NCI-H774 (cell line): Measurements from ENCODE around the gene PRKG1.
"Not testable (repeated sequence)": the region's sequence is repeated elsewhere in the genome, so short reads cannot be mapped to it uniquely, and the experiment has no call there.

ENCODE experiments used
- DNase-seq: peaks from one replicate; lab custom pipeline; 2025; lab: John Stamatoyannopoulos, UW

PRKG1 gene

DNA sequence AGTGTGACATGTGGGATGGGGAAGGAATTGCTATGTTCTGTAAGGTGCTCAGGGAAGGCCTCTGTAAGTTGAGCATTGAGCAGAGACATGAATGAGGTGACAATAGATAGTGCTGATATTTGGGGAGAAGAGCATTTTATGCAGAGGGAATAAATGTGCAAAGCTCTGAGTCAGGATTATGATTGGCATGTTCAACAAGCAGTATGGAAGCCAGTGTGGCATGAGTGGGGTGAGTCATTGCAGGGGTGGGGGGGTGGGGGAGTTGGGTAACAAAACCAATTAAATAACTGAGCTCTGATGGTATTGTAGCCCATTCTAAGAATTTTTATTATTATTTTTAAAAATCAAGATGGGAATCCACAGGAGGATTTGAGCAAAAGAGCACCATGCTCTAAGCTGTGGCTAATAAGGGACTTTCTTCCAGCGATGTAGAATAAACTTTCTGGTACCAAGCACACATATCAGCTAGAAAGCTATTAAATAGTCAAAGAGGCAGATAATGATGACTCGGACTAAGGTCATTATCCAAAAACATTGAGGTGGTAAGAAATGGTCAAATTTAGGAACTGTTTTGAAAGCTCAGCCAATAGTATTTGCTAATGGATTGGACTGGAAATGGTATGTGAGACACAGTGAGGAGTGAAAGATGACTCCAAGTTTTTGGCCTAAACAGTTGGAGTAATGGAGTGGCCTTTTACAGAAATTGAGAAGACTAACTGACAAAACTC is 96.4 kb downstream of the PRKG1 start:
- DNase-seq = no peak

DNA sequence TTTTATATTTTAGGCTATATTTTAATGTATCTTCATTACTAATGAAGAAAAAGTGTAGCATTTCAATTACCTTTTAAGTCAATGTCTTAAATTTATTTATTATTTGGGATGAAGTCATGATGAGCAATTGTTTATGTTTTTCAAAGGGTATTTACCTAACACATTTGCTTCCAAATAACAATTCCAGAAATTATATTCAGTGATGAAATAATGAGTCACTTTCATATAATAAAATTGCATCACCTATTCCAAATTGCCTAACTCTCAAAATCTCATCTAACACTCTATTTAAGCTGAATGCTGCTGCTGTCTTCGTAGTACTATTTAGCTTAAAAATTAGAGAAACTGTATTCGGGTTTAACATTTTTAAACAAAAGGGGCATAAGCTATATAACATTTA is 97.7 kb downstream of the PRKG1 start:
- no peak for DNase-seq

DNA sequence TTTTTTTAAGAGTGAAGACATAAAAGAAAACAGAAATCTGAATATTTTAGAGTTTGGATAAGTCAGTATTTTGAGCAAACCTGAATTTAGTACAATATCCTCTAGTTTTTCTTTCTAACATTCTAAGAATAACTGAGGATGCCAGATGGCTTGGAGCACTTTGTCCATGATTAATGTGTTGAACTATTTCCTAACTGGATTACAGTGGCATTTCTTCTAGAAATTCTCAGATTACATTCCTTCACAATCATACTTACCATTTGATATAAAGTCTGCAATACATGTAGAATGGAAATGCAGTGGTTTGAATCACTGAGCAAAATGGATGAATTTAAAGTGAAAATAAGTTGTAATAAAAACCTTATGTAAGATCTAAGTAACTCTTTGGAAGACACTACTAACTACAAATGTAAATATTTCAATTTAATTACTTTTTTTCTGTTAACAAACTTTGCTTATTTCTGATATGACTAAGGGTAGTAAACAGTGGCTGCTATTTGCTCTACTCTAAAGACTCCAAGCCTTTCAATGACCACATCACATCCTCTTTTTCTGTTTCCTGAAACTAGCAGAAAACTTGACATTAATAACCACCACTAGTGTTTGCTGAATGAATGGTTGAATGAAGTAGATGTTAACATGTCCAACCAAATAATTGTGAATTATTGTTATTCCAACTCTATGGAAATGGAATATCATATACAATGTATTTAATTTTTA is 102.8 kb downstream of the PRKG1 start:
- no peak for DNase-seq

DNA sequence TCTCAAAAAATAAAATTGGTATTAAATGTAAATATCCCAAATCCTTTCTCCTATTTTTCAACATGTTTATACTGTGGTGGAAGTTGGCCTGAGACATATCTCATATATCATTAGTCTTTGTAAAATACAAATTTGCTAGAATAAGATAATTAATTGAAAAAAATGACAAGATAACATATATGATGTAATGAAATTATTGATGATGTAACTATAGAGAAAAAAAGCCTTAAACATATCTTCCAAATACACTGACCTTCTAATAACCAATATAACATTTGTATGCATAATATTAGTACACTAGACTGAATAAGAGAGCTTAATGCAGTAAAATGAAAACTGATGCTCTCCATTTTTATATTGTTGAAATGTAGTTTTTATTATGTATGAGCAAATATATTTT is 104.3 kb downstream of the PRKG1 start:
- no peak for DNase-seq

DNA sequence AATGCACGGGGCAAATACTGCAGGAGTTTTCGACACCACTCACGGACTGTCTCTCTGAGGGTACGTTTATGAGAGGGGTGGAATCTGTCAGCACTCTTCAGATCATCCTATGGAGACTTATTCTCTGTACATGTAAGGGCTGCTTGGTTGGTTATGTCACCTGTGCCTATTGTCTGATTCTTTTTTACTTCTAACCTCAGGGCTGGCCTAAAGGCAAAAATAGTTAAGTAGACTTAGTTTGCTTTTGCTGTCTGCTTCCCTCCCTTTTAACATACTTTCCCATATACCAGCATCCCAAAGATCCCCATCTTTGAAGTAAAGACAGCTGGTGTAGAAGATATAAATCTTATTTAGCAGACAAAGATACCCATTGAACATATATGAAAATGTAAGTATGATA is 105.9 kb downstream of the PRKG1 start:
- no peak for DNase-seq

DNA sequence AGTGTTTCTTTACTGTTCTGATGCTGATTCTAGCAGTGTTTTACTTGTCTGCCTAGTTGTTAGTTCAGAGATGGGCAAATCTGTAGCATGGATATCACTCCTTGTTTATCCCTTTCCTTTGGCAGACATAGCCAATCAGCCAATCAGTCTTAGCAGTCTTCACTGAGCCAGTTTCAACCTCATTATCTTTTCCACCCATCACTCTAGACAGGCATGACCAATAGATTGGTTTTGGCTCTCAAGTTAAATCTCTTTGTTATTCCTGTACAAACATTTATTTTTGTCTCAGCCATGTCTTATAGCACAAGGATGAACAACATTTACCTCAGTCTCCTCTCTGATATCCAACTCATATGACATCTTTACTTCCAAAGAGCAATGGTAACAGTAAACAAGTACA is 109.5 kb downstream of the PRKG1 start:
- no peak for DNase-seq

DNA sequence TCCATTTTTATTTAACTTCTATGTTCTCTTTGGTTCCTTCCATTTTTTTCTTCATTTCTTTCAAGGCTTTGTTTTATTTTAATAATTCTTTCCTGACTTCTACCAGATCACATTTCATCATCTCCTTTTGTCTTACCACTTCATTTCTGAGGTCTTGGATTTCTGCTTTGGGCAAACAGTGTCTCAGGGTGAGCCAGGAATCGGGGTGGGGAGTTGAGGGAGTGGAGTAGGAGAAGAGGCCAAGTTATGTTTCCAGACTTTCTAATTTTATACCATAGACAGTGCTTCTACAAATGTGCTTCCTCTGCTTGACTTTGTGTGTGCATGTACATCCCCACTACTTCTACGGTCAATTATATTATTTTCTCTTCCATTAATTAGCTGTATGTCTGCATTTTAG is 112.1 kb downstream of the PRKG1 start:
- DNase-seq = no peak

DNA sequence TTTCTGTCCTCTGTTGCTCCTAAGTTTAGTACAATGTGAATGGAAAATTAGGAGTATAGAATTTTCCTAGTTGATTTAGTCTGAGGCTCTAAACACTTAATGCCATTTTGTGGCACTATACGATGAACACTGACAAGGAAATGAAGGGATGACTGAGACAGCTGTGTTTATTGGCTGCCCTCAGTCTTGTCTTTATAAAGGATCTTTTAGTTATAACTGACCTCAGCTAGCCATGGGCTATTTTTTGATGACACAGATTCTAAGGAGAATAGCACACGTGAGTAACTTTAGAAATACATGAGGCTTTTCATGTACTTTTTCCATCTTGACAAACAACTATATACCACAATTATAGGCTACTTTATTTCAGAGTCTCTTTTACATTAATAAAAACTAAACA is 113.7 kb downstream of the PRKG1 start:
- DNase-seq = no peak

DNA sequence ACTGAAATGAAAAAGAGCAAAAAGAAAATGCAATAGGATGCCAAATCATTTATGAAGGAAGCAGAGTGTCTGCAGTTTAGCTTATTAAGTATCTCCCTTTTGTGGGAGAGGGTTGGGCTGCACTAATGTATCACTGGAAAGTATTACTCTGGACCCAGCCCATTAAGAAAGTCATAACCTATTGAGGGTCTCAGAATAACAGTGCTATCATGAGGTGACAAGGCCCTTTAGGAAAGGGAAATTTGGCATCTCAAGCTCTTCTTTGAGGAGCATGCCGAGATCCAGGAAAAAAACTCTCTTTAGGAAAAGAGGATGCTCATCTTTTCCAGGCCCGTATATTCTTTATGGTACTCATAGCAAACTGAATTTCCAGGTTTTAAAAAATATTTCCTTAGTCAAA is 114.6 kb downstream of the PRKG1 start:
- DNase-seq = no peak

DNA sequence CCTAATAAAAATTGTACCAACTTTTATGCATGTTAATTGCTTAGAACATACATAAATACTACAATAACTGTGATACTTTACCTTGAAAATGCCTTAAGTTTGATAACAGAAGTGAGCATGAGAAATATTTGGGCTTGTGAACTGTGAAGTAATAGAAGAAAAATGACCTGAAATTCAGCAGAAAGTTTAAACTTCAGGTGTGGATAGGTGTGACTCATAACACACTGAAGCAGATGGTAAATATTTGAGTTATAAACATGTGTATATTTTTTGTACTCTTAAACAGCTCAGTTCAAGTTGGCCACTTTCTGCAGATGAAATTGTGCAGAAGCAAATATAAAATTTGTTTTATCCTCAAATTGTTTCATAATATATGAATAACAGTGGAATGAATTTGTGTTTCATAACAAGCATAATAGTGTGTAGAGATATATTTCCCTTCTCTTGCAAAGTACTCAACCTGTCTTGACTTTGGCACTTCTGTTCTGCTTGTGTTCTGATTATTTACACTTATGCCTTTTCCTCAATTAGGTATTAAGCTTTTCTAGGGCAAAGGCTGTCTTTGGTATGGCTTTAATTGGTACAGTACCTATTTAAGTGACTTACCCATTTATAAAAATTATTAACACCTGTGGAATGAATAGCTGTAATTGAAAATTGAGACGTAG is 122.4 kb downstream of the PRKG1 start:
- no peak for DNase-seq

DNA sequence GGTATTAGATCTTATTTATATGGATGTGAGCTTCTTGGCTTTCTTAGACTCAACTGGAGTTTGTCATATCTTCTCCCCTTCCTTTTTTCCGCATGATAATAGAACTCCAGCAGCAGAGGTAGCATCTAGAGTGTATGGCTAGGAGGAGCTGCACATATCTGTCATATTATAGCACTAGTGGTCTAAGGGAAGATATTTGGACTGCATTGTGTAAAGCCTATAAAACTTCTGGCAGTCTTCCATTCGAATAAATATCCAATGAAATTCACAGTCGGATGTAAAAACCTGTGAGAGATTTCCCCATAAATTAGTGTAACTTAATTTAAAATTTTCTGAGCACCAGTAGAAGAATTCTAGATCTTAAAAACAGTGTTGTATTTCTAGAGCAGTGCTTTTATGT is 123.9 kb downstream of the PRKG1 start:
- no peak for DNase-seq

DNA sequence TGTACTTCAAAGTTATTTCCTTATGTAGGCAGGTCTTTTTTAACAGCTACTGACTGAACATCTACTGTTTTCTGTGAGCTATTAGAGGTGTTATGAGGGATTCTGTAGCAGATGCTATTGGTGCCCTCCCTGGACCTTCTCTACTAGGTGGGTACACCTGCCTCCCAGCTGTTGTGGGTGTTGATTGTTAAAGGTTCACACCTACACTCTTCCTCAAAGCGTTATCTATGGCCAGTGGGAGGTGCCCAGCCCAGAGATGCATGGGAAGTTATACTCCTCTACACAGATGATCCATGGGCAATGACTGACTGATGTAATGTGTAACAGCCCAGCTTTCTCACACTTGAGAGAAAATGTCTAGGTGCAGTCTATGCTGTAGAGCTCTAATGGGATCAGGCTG is 127.7 kb downstream of the PRKG1 start:
- no peak for DNase-seq

DNA sequence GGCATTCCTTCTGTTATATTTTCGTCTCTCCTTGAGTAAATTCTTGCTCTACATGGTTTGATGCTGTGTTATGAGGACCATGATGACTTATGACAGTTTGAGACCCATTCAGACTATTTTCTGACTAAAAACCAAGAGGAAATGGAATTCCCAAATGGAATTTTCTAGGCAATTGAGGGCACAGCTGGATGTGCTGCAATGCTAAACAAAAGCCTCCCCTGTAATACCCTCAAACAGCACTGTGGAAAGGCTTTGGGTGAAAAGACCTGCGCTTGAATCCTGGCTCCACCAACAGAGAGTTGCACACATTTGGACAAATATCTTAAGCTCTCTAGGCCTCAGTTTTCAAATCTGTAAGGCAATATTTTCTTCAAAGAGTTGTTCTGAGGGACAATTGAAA is 129.1 kb downstream of the PRKG1 start:
- no peak for DNase-seq

DNA sequence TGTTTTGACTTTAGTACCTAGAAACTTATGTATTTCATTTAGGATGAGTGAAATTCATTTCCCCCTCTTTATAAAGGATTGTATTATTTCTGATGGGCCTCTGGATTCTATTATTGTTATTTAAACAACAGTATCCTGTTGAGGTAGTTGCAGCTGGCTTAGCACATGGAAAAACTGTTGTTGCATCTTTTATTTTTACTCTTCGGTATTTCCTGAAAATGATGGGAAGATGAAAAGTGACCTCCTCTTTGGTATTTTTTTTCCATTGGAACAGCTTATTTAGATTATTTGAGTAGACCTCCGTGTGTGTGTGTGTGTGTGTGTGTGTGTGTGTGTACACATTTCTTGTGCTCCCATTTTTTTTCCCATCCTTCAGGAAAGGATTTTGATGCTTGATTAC is 129.8 kb downstream of the PRKG1 start:
- DNase-seq = no peak

DNA sequence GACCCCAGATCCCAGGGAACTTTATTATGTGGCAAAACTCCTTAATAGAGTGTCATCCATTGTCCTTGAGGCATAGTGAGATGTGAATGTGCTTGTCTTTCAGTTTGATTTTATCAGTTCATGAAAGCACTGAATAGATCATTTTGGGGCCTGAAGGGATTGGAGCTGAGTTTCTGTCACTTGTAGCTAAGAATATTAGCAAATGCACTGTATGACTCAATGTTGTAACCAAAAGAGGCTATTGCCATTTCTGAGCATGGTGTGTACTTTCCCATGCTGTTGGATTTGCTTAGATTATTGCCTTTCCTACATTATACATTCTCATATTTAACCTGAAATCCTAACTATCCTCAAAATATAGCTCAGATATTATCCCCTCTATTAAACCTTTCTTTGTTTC is 130.4 kb downstream of the PRKG1 start:
- DNase-seq = no peak

DNA sequence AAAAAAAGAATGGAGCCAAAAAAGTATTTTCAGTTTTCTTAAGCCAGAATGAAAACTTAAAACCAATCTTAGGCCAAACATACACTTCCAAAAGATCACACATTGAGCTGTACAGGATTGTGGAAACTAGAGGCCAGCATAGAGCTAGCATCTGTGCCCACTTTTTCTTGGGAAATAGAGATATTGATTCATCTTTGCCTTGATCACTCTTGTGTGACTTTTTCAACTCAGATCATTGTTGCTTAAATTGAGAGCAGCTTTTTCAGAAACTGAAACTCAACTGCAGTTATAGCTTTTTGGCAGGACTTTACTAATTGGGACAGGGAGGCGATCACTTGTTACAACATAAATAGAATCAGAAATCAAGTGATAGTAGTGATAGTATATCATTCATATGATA is 132.2 kb downstream of the PRKG1 start:
- no peak for DNase-seq

DNA sequence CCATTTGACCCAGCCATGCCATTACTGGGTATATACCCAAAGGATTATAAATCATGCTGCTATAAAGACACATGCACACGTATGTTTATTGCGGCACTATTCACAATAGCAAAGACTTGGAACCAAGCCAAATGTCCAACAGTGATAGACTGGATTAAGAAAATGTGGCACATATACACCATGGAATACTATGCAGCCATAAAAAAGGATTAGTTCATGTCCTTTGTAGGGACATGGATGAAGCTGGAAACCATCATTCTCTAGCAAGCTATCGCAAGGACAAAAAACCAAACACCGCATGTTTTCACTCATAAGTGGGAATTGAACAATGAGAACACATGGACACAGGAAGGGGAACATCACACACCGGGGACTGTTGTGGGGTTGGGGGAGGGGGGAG is 138.7 kb downstream of the PRKG1 start:
- not testable (repeated sequence) for DNase-seq

DNA sequence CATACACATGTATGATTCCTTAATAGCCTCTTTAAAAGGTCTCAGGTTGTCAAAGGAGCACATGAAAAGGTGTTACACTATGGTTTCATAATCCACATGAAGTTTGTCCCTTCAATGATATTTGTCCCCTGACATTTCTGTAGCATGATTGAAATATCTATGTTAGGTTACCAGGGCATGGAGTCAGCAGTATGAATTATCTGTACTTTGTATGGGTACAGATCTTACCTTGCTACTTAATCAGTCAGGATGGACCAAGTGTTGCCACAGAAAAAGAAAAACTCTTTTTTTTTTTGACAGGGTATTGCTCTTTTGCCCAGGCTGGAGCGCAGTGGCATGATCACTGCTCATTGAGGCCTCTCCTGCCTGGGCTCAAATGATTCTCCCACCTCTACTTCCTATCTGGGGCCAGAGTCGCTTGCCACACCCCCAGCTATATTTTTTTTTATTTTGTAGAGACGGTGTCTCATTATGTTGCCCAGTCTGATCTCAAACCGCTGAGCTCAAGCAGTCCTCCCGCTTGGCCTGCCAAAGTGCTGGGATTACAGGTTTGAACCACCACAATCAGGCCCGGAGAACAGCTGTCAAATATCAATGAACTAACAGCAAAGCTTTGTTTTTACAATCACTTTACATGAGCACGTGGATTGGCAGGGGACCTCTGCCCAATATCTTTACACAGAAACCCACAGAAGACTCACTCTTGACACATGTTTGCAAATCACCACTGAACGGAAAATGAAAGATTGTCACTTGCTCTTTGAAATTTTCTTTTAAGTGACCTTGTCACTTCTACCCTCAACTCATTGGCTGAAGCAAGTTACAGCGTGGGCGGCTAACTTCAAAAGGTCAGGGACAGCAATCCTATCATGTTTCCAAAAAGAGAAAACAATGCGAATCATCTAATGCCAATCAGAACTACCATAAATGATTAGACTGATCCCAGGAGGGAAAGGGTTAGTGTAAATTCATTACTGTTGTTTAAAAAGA is 140.2 kb downstream of the PRKG1 start:
- DNase-seq = no peak

DNA sequence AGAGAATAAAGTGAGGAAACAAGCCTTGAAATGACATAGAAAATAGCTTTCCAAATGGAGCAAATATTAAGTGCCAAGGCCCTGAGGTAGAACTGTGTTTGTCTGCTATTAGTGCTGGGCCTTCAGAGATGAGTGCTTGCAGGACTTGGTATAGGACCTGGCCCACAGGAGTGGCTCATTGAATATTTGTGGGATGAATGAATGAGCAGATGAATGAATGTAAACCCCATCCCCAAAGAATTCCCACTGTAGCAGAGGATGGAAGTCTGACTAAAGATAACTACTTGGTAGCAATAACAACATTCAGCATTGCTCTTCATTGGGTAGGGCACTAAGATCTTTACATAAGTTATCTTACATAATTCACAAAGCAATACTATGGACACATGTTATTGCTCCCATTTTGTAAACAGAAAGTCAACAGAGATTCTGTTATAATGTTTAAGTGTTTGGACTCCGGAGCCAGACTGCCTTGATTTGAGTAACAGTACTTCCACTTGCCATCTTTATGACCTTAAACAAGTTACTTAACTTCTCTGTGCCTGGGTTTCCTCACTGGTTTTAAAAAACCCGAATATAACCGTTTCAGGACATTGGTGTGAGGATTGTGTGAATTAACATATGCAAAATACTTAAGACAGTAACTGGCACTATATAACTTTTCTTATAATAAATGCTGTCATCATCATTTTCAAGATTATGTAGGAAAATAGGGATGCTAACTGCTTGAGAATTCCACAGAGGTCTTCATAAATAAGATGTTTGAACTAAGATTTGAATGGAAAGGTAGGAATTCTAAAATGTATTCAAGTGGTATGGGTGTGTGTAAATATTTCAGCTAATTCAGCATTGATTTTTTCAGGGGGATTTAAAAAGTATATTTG is 141.9 kb downstream of the PRKG1 start:
- no peak for DNase-seq

DNA sequence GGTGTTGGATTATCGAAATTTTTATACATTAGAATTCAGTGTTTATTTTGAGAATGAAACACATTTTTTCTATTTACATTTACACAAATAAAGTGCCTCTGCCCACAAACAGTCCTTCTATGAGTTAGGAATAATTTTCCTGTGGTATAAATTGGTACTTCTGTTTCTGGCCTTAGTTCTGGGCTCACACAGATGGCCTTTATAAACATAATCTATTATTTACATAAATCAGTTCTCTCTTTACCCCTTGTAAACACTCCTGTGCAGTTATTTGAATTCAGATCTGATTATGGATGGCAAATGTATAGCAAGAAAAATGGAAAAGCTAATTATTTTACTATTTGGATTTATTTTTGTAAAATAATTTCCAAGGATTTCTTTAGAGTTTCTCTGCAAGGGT is 143.2 kb downstream of the PRKG1 start:
- no peak for DNase-seq

DNA sequence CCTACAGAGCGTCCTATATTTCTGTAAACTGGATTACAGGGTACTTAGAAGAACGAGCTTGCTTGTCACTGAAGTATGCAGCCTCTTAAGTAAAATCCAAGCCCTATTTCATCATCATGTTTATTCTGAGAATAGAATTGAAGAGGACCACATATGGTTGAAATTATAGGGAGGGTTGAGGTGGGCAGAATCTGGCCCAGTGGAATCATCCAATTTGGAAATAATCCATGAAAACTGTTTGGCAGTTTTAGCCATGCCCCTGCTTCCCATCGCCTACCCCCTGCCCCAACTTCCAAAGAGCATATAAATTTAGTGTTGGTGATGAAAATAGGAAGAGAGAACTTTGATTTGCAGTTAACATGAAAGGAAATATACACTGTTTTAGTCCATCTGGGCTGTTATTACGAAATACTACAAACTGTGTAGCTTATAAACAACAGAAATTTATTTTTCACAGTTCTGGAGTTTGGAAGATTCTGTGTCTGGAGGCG is 150.4 kb downstream of the PRKG1 start:
- DNase-seq = no peak
